Iris pigment epithelial cell (primary cell): Measurements from ENCODE around the gene B4GALT1.

ENCODE experiments used
- DNase-seq: peaks from one replicate; pipeline ENCODE4 v3.0.0-alpha.2; 2011; ENCODE audit warnings: low read depth

Gene B4GALT1

DNA sequence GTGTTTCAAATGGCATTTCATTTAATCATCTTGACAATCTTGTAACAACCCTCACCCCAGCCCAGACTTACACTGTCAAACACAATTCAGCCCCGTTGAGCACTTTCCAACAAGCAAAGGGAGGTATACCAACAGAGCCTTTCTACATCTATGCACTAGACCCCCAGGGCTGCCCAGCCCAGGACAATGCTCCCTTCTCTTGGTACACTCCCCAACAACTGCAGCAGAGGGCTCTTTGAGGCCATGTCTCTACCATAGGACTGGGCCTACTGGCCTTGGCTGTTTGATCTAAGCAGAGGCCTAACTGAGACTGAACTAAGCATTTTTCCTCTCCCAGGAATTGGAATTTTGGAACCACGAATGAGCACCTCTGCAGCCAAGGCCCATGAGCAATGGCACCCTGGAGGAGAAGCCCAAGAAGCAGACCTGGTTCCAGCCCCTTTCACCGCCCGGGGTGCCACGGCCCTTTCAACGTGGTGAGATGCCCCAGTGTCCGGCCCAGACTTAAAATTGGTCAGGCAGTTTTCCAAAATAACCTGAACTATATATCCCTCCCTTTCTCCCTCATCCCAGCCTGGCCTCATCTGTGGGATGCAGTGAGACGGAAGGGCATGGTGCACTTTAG is 43.6 kb downstream of the B4GALT1 start:
- no peak for DNase-seq

DNA sequence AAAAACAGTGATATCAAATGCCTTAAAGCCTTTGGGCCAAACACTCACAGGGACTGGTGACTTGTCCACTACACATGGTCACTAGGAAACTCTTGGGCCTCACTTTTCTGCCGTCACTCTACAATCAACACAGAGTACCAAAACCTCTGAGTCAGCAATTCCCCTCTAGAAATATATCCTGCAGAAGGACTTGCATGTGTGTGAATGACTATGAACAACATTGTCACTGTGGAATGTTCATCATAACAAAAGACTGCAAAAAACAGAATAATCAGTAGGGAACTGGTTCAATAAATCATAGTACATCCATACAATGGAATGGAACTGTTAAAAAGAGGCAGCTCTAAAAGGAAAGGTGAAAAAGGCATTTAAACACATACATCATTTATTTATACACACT is 46.5 kb downstream of the B4GALT1 start:
- DNase-seq, result no peak

DNA sequence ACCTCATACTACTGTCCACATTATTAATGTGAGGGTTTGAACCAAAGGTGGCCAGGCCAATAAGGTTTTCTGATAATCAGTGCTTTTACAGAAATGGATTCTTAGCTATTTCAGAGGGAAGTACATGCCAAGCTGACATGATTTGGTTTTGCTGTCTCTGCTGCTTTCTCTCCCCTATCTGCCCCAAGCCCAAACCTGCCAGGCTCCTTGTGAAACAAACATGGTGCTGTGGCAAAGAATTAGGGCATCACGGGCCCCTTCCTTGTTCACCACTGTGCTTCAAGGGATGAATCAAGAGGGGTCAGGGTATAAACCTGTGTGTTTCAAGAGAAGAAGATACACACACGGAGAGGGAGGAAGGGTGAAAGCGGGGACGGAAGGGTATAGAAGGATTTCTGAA is 49.3 kb downstream of the B4GALT1 start:
- no peak for DNase-seq

DNA sequence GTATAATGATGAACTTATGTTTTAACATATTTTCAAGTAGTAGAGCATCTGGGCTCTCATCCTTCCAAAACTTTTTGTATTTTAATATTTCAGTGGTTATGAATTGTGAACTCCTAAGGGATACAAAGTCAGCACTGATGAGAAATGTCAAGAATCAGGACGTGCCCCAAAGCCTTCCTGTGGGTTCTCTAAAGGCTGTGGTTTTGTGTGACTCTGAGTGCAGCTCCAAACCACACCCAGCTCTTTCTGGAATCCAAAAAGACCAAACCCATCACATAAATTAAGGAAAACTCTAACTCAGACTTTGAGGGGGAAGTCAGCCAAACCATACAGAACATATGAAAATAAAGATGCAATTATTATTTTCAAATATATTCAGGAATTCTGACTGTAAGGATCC is 49.8 kb downstream of the B4GALT1 start:
- peak; percentile 31 for DNase-seq

DNA sequence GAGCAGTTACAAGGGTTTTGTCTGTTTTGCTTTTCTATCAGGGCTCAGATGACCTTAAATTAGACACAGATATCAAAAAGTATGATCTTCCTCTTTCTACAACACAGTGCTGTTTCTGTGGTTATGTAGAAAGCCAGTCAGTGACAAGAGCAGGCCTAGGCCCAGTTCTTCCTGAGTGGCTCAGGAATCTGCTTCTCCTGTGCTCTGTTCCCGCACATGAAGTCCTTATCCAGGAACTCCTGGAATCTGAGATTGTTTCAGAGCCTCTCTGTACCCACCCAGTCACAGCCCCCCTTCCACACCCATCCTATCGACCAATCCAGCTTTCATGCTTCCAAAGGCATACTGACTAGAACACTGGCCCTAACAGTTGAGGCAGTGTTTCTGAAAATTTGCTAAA is 50.3 kb downstream of the B4GALT1 start:
- peak; percentile 34 for DNase-seq

DNA sequence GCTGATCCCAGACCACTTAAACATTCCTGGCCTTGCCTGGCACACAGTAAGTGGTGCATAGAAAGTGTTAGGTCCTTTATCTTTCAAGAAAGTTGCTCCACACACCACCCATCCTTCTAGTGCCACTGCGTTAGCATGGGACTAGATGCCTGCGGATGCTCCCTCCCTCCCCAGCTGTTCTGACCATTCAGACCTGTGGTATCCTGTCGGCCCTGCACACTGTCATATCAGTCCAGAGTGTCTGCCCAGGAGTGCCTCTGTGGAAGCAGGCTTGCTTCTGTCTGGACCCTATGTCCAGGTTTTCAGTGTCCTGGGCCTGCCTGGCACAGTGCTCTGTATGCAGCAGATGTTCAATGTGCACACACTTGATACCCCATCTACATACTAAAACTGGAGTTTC is 52.4 kb downstream of the B4GALT1 start:
- DNase-seq, result no peak

DNA sequence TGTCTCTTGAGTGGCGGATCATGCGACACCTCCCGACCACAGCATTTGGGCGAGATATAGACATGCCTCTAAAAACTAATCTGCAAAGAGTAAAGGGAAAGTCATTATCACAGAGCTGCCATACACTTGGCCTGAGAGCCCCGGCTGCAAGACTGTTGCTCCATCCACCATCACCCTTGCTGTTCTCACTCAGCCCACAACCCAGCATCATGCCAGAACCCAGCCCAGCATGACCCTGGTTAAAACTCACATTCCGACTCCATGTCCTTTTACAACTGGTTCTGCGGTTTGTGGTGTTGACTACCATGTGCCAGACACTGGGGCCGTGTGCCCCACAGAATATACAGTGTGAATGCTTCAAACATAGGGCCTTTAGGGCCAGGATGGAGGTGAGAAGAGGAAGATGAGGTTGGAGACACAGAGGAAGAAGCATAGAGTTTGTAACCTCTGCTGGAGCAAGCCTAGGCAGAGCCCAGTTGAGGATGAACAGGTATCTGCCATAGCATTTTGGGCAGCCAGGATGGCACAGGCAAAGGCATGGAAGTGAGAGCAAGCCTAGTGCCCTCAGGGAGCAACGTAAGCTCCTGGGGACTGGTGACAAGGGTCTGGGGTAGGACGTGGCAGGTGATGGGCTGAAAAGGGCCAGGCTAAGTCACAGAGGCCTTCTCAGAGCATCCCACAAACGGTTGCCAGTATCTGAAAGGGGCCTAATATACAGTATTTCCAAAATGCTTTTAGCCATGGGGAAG is 53.2 kb downstream of the B4GALT1 start:
- DNase-seq, result no peak

DNA sequence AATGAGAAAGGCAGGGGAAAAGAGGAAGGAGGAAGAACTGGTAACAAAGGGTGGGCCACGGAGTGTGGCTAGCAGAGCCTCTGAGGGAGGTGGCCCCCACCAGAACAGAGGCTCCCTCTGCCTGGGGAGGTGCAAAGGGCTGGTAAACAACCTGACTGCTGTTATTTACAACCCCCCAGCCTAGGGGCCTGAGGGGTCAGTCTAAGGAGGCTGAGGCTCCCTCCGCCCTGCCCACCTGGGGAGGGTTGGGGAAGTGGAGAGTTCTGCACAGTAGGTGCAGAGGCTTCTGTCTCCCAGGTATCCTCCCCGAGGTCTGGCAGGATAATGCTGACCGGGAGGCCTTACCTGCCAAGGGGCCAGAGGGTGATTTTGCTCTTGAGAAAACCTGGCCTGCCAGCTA is 55.0 kb downstream of the B4GALT1 start:
- no peak for DNase-seq

DNA sequence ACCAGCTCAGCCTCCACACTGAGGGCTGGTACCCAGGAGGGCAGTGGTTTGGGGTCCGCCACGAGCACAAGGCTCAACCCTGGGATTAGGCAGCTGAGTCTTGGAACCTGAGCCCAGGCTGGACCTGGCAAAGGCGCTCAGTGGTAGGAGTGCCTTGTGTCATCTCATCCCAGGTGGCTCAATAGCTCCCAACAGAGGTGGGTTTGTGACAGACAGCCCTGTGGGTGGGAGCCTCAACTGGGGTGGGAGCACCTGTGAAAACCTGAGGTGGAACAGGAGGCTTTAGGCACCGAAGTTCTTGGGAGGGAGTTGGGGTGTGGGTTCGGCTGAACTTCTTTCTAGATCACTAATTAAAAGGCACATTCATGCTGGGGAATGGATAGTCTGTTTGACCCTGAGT is 55.5 kb downstream of the B4GALT1 start:
- DNase-seq, result no peak

DNA sequence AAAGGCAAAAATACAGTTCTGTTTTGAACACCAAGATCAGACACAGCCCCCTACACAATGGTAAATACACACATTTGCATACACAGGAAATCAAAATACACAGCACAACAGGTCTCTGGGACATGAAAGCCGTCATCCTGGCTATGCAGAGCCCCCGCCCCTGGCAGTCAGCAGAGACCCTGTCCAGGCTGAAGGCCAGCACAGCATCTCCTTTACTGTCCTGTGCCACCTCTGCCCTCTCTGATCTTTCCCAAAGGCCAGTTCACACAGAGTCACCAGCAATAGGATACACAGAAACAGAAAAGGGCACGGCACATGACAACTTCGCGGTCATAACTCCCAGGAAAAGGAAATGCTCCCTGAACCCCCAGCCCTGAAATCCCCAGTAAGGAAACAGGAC is 56.5 kb downstream of the B4GALT1 start:
- no peak for DNase-seq

DNA sequence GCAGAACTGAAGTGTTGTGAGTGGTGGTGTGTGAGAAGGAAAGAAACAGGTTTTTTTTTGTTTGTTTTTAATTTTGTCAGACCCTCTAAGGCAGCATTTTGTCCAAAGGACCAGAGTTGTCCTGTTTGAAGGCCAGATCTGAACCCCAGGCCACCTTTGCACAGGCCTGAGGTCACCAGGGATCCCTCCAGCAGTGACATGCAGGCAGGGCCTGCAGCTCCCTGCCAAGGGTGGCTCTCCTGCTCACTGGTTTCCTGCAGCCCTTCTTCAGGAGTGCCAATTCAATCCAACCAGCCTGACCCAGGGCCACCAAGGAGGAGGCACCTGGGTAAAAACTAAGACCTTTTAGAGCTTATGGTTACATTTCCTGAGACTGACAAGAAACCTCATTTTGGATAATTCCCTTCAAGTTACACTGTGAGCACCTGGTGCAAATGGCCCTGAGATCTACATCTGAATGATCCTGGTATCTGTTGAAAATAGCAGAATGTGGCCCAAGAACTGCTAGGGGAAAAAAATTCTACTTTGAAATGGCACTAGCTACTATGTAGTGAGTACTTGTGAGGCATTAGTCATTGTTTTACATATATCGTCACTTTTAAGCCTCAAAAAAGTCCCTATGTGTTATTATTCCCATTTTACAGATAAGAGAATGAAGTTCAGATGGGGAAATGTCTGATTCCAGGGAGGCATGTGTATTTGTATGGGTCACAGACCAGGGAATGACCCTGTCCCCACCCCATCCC is 57.1 kb downstream of the B4GALT1 start:
- no peak for DNase-seq

DNA sequence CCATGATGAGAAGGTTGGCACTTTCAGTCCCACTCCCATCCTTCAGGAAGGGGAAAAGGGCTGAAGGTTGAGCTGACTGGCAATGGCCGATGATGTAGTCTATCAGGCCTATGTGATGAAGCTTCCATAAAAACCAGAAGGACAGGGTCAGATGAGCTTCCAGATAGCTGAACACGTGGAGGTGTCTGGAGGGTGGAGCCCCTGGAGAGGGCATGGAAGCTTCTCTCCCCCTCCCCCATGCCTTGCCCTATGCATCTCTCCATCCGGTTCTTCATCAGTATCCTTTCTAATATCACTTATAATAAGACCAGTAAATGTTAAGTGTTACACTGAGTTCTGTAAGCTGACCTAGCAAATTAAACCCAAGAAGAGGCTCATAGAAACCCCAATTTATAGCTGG is 58.0 kb downstream of the B4GALT1 start:
- no peak for DNase-seq

DNA sequence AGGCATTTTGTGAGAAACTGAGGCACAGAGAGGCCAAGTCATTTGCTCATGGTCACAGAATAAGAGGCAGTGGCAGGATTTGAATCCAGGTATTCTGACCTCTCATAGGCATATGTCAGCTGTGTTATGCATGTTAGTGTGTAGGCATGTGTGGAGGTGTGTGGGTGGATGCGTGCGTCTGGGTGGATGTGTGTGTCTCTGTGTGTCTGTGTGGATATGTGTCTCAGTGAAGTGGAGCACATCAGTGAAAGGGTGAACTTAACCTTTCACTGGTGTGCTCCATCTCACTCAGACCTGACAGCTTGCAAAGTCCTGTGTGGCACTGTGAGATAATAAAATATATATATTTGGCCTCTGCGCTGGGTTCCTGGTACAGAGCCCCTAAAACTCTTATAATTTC is 58.7 kb downstream of the B4GALT1 start:
- DNase-seq, result no peak

DNA sequence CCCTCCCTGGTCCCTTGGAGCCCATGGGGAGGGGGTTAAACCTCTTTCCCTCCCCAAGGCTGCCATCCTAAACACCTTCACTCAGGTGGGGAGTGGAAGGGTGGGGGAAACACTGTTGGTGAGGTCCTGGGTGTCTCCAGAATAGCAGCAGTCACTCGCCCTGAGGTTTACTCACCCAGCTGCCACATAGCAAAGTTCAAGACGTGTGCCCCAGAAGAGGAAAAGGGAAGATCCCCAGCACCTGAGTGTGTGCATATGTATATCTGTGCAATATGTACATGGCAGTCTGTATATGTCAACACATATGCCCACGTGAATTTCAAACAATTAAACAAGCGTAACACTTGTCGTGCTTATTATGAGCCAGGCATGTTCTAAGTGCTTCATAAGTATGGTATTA is 59.4 kb downstream of the B4GALT1 start:
- no peak for DNase-seq

DNA sequence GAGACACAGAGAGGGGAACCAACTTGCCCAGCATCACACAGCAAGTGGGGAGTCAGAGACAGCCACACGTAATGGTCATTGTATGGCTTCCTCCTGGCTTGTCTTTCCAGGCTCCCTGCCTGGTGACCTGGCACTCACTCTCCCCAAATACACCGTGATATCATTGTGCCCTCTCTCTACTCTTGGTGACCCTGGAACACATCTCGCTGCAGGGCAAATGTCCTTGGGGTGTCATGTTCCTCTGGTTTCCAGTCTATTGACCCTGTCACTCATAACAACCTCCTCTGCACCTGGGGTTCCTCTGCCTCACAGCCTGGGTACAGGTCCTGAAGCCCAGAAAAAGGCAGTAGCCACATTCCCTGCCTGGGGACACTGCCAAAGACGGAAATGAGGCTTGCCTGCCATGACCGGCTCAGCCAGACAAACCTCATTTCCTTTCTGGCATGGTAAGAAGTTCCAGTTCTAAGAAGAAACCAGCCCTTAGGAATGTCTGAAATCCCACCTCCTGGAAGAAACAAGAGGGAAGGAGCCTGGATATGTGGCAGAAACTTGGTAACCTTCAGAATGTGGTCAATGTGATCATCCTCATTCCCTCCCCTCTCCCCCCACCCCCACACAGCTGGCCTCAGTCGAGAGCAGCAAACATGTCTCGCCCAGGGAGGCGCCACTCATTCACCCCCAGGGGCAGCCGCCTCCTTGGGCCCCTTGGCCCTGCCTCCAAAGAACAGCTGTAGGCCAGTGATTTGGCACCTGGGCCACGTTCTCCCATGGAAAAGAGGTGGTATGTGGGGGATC is 60.1 kb downstream of the B4GALT1 start:
- peak; percentile 72 for DNase-seq

DNA sequence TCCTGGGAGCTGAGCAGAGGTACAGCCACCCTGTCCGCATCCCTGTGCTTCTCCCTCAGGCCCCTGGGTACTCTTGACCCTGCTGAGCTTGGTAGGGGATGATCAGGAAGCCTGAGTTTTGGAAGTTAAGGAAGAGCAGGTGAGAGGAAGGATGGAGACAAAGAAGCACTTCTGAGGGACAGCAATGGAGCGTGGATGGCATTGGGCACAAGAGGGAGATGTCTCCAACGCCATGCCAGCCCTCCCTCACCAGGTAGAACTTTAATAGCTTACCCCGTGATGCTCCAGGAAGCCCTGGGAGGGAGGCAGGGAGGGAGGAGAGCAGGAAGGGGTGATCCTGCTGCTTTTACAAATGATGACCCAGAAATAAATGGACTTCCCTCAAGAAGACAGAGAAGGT is 60.8 kb downstream of the B4GALT1 start:
- DNase-seq, result no peak

DNA sequence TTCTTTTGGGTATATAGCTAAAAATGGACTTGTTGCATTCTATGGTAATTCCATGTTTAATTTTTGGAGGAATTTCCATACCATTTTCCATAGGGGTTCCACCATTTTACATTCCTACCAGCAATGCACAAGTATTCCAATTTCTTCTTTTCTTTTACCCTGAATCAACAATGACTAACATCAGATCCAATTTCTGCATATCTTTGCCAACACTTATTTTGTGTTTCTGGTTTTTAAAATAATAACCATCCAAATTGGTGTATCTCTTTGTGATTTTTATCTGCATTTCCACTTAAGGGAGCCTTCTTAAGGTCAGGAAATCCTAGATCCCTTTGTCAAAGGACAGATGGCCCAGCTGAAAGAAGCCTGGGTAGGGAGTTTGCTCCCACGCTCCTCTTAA is 61.2 kb downstream of the B4GALT1 start:
- DNase-seq, result peak; percentile 24

DNA sequence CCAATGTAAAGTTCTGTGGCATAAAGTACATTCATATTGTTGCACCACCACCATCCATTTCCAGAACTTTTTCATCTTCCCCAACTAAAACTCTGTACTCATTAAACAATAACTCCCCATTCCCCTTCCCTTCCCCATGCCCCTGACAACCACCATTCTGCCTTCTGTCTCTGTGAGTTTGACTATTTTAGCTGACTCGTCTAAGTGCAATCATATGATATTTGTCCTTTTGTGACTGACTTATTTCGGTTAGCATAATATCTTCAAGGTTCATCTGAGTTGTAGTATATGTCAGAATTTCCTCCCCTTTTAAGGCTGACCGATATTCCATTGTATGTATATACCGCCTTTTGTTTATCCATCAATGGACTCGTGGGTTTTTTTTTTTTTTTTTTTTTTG is 61.6 kb downstream of the B4GALT1 start:
- no peak for DNase-seq

DNA sequence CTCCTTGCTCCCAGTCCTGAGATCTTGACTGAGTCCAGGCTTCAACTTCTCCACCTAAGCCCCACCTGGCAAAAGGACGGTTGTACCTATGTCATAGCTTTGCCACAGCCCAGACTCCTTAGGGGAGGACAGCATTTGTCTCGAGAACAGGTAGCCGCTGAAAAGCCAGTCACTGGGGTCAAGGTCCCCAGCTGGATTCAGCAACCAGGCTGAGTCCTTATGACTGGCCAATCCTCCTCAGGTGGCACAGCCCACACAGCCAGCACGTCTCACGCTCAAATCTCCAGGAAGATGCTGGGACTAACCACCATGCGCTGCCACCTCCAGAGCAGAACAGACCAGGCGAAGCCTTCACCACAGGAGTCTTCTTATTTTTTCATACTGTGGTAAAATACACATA is 62.7 kb downstream of the B4GALT1 start:
- no peak for DNase-seq

DNA sequence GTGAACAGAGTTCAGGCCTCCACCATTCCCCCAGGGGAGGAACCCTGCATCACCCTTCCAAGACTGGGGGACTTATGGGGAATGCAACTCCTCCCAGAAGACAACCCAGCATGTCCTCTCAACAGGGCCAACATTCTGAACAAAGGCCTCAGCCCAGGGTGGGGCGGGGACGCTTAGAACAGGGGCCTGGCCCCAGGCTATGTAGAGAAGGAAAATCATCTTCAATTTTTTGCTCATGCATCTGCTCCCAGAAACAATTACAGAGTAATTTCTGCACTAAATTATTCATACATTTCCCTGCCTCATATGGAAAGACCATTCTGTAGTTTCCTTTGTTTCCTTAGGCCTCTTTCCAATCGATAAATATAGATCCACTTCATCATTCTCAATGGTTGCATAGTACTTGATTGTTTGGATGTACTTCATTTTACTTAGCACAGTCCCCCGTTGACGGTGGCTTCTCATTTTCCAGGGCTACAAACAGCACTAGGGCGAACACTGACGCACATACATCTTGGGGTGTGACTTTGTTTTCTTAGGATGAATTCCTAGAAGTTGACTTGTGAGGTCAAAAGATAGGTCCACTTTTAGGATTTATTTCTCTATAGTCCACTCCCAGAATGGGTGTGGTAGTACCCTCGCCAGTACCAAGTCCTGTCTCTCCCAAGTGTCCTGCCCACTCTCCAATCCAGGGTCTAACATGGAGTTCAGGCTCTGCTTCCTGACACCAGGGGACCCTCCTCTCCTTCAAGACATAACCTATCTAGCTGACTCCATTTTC is 63.4 kb downstream of the B4GALT1 start:
- DNase-seq, result no peak

DNA sequence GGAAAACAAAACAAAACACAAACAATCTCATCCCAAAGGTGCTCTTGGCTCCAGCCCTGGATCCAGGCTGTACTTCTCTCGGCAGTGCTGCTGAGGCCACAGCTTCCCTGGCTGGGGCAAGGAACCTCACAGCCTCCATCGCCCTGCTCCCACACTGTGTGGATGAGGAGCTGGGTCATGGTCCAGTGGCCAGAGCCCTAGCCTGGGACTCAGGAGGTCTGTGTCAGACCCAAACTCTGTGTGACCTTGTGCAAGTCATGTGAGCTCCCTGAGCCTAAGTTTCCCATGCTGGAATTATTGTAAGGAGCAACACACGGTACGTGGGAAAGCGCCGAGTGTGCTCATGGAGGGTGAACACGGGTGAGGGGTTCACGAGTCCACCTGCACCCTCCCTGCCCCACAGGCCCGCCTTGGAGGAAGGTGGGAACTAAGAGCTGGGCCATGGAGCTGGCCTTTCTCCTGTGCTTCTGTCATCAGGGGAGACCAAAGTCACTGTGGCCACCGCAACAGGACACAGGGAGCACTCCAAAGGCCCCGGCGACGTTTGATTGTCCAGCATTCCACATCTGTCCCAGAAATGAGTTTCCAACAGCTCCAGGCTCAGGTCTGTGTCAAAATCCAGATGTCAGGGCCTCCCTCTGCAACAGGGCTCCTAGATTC is 64.5 kb downstream of the B4GALT1 start:
- no peak for DNase-seq
